ENCODE data around the gene DENND1B. TPM values are rescaled to one million over a fixed set of nuclear protein-coding genes. Genes with fewer than 3 reads are reported as not detected.

Gene DENND1B
- total RNA-seq, 1 donor from 2014 or later, result 13.1 TPM

DNA sequence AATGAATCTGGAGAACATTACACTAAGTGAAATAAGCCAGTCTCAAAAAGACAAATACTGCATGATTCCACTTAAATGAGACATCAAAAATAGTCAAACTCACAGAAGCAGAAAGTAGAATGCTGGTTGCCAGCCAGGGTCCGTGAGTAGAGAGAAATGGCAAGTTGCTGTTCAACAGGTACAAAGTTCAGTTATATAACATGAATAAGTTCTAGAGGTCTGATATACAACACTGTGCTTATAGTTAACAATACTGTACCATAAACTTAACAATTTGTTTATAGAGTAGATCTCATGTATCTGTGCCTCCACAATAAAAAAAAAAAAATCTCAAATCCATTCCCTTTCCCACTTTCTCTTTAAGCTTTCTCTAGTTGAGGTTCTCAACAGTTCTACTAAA lies 83.5 kb downstream of the DENND1B start:
- Histone ChIP-seq H4K20me1 (ENCODE audit: low read depth) (no peaks in the 10 kb centered on the region), H3K9me3 (ENCODE audit: low read depth) (peaks cover 7% of the 10 kb centered on the region), H3K9ac (no peak overlapping the region), H3K27me3 (no peaks in the 10 kb centered on the region), H3K4me1 (no peaks in the 10 kb centered on the region), H3K79me2 (ENCODE audit: low read depth) (no peaks in the 10 kb centered on the region), H3K27ac (no peak overlapping the region), H3K4me2 (no peak overlapping the region), H3F3A (ENCODE audit: low read depth) (no peaks in the 10 kb centered on the region), H2AFZ (replicated peaks) (no peak overlapping the region), H3K4me3 (no peak overlapping the region), H3K36me3 (no peaks in the 10 kb centered on the region)
- Mint-ChIP-seq H3K27ac (no peak overlapping the region), H3K36me3 (peaks cover 11% of the 10 kb centered on the region), H3K27me3 (ENCODE audit: insufficient read depth, low read depth) (peaks cover 4% of the 10 kb centered on the region), H3K4me3 (no peak overlapping the region), H3K9me3 (peaks cover 23% of the 10 kb centered on the region), H3K4me1 (peaks cover 3% of the 10 kb centered on the region)
- DNase-seq (ENCODE audit: low spot score), result no peak
- TF ChIP-seq EZH2phosphoT487 (IDR thresholded peaks at IDR 0.05), result no peak

DNA sequence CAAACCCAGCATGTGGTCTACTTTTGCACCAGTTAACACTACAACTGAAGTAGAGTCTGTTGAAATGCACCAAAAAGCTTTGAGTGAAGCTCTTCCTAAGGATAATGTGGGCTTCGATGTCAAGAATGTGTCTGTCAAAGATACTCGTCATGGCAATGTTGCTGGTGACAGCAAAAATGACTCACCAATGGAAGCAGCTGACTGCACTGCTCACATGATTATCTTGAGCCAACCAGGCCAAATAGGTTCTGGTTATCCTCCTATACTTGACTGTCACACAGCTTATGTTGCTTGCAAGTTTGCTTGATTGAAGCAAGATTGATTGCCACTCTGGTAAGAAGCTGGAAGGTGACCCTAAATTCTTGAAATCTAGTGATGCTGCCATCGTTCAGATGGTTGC lies 85.2 kb downstream of the DENND1B start:
- Histone ChIP-seq H3K36me3 (no peaks in the 10 kb centered on the region), H4K20me1 (ENCODE audit: low read depth) (no peaks in the 10 kb centered on the region), H3K4me1 (no peaks in the 10 kb centered on the region), H3K79me2 (ENCODE audit: low read depth) (no peaks in the 10 kb centered on the region), H3K9me3 (ENCODE audit: low read depth) (peaks cover 7% of the 10 kb centered on the region), H3K27me3 (no peaks in the 10 kb centered on the region), H2AFZ (replicated peaks) (no peak overlapping the region), H3F3A (ENCODE audit: low read depth) (no peaks in the 10 kb centered on the region), H3K27ac (no peak overlapping the region), H3K9ac (no peak overlapping the region), H3K4me3 (no peak overlapping the region), H3K4me2 (no peak overlapping the region)
- Mint-ChIP-seq H3K4me3 (no peak overlapping the region), H3K27ac (no peak overlapping the region), H3K9me3 (peaks cover 23% of the 10 kb centered on the region), H3K27me3 (ENCODE audit: insufficient read depth, low read depth) (peaks cover 4% of the 10 kb centered on the region), H3K36me3 (peaks cover 11% of the 10 kb centered on the region), H3K4me1 (peaks cover 3% of the 10 kb centered on the region)
- TF ChIP-seq EZH2phosphoT487 (IDR thresholded peaks at IDR 0.05), result no peak
- TF ChIP-seq EZH2 (IDR thresholded peaks at IDR 0.05), result no peak
- TF ChIP-seq, protein P1, sequence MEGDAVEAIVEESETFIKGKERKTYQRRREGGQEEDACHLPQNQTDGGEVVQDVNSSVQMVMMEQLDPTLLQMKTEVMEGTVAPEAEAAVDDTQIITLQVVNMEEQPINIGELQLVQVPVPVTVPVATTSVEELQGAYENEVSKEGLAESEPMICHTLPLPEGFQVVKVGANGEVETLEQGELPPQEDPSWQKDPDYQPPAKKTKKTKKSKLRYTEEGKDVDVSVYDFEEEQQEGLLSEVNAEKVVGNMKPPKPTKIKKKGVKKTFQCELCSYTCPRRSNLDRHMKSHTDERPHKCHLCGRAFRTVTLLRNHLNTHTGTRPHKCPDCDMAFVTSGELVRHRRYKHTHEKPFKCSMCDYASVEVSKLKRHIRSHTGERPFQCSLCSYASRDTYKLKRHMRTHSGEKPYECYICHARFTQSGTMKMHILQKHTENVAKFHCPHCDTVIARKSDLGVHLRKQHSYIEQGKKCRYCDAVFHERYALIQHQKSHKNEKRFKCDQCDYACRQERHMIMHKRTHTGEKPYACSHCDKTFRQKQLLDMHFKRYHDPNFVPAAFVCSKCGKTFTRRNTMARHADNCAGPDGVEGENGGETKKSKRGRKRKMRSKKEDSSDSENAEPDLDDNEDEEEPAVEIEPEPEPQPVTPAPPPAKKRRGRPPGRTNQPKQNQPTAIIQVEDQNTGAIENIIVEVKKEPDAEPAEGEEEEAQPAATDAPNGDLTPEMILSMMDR (IDR thresholded peaks at IDR 0.05), result no peak
- no peak for DNase-seq (ENCODE audit: low spot score)

DNA sequence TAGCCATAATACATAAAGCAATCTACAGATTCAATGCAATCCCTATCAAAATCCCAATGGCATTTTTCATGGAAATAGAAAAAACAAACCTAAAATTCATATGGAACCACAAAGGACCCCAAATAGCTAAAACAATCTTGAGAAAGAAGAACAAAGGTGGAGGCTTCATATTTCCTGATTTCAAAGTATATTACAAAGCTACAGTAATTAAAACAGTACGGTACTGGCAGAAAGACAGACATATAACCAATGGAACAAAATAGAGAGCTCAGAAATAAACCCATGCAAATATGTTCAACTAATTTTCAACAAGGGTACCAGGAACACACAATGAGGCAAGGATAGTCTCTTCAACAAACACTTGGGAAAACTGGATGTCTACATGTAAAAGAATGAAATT lies 87.0 kb downstream of the DENND1B start:
- no peak overlapping the region for H2AFZ ChIP-seq (replicated peaks)
- no peaks in the 10 kb centered on the region for H3K79me2 ChIP-seq (ENCODE audit: low read depth)
- no peaks in the 10 kb centered on the region for H3K36me3 ChIP-seq
- Mint-ChIP-seq H3K36me3 (peaks cover 11% of the 10 kb centered on the region), H3K27me3 (ENCODE audit: insufficient read depth, low read depth) (peaks cover 4% of the 10 kb centered on the region), H3K4me1 (peaks cover 11% of the 10 kb centered on the region), H3K4me3 (no peak overlapping the region), H3K27ac (no peak overlapping the region), H3K9me3 (peaks cover 23% of the 10 kb centered on the region)
- H3K27ac ChIP-seq, result no peak overlapping the region
- H3K4me1 ChIP-seq, result peaks cover 9% of the 10 kb centered on the region
- H4K20me1 ChIP-seq (ENCODE audit: low read depth), result no peaks in the 10 kb centered on the region
- no peaks in the 10 kb centered on the region for H3F3A ChIP-seq (ENCODE audit: low read depth)
- H3K4me3 ChIP-seq, result no peak overlapping the region
- H3K27me3 ChIP-seq, result no peaks in the 10 kb centered on the region
- no peak for DNase-seq (ENCODE audit: low spot score)
- no peak overlapping the region for H3K9ac ChIP-seq
- TF ChIP-seq, protein P1 (IDR thresholded peaks at IDR 0.05), result no peak
- TF ChIP-seq EZH2 (IDR thresholded peaks at IDR 0.05) (no peak), EZH2phosphoT487 (IDR thresholded peaks at IDR 0.05) (no peak)
- H3K9me3 ChIP-seq (ENCODE audit: low read depth), result peaks cover 7% of the 10 kb centered on the region
- H3K4me2 ChIP-seq, result no peak overlapping the region

DNA sequence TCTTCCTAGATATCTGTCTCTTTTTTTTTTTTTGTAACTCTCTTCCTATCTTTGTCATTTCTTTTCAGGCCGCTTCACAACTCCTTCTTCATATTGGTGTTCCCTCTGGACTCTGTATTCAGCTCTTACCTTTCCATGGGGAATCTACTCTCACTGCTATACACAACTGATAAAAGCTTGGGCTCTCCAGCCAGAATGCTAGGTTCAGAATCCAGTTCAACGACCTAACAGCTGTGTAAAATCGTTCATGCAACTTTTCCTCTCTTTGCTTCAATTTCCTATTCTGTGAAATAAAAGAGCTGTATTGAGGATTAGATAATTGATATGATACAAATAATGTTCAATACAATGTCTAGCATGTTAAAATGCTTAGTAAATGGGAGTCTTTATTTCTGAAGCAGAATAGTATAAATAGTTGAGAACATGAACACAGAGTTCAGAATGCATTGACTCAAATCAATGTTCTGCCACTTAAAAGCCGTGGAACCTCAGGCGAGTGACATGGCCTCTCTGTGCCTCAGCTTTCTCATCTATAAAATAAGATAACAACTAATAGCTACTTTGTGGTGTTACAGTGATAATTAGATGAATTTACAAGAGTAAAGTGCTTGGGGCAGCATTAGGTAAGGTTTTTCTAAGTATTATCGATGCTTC lies 88.5 kb downstream of the DENND1B start:
- no peak overlapping the region for H3K4me2 ChIP-seq
- peaks cover 14% of the 10 kb centered on the region for H3K4me1 ChIP-seq
- H3K4me3 ChIP-seq, result no peak overlapping the region
- Mint-ChIP-seq H3K36me3 (peaks cover 11% of the 10 kb centered on the region), H3K9me3 (peaks cover 23% of the 10 kb centered on the region), H3K4me1 (peaks cover 20% of the 10 kb centered on the region), H3K27me3 (ENCODE audit: insufficient read depth, low read depth) (peaks cover 4% of the 10 kb centered on the region), H3K4me3 (no peak overlapping the region), H3K27ac (no peak overlapping the region)
- TF ChIP-seq EZH2phosphoT487 (IDR thresholded peaks at IDR 0.05), result no peak
- TF ChIP-seq EZH2 (IDR thresholded peaks at IDR 0.05), result no peak
- TF ChIP-seq, protein P1 (IDR thresholded peaks at IDR 0.05), result no peak
- no peaks in the 10 kb centered on the region for H3K79me2 ChIP-seq (ENCODE audit: low read depth)
- no peak overlapping the region for H2AFZ ChIP-seq (replicated peaks)
- no peaks in the 10 kb centered on the region for H3K36me3 ChIP-seq
- no peaks in the 10 kb centered on the region for H4K20me1 ChIP-seq (ENCODE audit: low read depth)
- no peaks in the 10 kb centered on the region for H3F3A ChIP-seq (ENCODE audit: low read depth)
- no peak for DNase-seq (ENCODE audit: low spot score)
- H3K9me3 ChIP-seq (ENCODE audit: low read depth), result peaks cover 7% of the 10 kb centered on the region
- no peak overlapping the region for H3K9ac ChIP-seq
- H3K27ac ChIP-seq, result no peak overlapping the region
- H3K27me3 ChIP-seq, result no peaks in the 10 kb centered on the region

Data from neural progenitor cell (in vitro differentiated cells).